NB4 (cell line): Measurements from ENCODE around the gene GJD3.
A peak's percentile ranks its signal among the peaks of the same experiment; 100 is the strongest.

Experiments
- CTCF ChIP-seq: IDR thresholded peaks from one replicate; pipeline ENCODE4 v1.5.1; 2012; ENCODE audit warnings: low read depth, low read length
- MAX ChIP-seq: IDR thresholded peaks from 2 replicates; pipeline ENCODE4 v1.6.1; 2011; ENCODE audit warnings: low read depth, low read length
- POLR2A ChIP-seq: IDR thresholded peaks from 2 replicates; pipeline ENCODE4 v1.6.1; 2011; ENCODE audit warnings: mild to moderate bottlenecking; ENCODE audit not compliant: insufficient read length; ENCODE audit errors: extremely low read depth

DNA sequence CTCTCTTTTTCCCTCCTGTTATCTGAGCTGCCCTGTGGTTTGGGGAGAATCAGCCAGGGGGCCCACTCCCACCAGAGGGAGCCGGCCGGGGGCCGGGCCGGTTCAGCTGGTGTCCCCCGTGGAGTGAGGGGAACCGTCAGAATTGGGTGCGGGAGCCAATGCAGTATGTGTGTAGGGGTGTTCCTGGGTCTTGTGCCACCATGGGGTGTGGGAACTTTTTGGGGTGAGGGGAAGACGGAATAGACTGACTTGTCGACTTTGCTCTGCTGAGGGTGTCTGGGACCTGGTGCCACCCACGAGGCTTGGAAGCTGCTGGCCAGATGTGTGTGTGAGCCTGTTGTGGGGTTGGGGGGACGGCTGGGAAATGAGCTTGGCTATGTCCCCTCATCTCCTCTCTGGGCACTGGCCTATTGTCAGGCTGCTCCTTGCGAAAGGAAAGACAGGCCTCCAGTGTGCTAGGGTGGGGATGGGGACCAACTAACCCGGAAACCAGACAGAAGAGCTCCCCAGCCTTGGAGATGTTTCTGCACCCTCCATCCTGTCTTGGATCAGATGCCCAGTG lies 45.6 kb downstream of the GJD3 start:
- TF ChIP-seq CTCF (peak; percentile 18), MAX (no peak), POLR2A (no peak)
